LNCAP (cell line): Measurements from ENCODE around the gene NLGN3.

Source experiments
- TF ChIP-seq, protein P1 (sequence below): fragments of 450-650 bp; IDR thresholded peaks from 2 replicates; pipeline ENCODE4 v1.5.1; 2017; ENCODE audit warnings: mild to moderate bottlenecking

Gene NLGN3

DNA sequence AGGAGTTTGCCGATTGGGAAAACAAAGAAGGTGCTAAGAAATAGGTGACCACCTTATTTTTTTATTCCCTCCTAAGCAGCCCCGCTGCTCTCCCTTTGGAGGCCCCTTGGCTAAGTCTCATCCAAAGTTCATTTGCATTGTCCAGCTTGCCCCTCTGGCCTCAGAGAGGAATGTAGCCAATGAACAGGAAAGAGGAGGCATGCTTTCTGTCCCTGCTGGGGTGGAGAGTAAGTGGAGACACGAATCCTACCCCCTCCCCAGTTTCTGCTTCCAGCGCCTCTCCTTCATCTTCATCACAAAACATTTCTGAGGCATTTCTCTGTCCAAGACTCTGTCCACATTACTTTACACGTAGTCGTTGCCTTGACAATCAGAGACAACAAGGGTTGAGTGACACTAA, 38.7 kb downstream of the NLGN3 start:
- TF ChIP-seq, protein P1, sequence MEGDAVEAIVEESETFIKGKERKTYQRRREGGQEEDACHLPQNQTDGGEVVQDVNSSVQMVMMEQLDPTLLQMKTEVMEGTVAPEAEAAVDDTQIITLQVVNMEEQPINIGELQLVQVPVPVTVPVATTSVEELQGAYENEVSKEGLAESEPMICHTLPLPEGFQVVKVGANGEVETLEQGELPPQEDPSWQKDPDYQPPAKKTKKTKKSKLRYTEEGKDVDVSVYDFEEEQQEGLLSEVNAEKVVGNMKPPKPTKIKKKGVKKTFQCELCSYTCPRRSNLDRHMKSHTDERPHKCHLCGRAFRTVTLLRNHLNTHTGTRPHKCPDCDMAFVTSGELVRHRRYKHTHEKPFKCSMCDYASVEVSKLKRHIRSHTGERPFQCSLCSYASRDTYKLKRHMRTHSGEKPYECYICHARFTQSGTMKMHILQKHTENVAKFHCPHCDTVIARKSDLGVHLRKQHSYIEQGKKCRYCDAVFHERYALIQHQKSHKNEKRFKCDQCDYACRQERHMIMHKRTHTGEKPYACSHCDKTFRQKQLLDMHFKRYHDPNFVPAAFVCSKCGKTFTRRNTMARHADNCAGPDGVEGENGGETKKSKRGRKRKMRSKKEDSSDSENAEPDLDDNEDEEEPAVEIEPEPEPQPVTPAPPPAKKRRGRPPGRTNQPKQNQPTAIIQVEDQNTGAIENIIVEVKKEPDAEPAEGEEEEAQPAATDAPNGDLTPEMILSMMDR = no peak

DNA sequence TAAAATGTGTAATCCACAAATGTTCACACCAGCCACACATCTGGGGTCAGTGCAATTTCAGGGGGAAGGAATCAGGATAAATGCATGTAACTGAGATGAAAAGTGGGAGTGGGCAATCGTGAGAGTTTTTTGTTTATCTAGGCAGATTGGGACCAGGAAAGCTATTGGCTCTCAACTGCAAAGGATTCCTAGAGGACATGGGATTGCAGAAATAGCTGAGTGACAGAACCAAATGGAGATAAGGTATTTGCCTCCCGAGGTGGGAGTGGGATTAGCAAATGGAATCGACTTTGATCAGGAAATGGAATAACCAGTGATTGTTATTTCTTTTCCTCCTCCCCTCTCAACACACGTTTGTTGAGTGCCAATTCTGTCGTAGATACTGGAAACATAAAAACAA, 39.5 kb downstream of the NLGN3 start:
- TF ChIP-seq, protein P1 = no peak

DNA sequence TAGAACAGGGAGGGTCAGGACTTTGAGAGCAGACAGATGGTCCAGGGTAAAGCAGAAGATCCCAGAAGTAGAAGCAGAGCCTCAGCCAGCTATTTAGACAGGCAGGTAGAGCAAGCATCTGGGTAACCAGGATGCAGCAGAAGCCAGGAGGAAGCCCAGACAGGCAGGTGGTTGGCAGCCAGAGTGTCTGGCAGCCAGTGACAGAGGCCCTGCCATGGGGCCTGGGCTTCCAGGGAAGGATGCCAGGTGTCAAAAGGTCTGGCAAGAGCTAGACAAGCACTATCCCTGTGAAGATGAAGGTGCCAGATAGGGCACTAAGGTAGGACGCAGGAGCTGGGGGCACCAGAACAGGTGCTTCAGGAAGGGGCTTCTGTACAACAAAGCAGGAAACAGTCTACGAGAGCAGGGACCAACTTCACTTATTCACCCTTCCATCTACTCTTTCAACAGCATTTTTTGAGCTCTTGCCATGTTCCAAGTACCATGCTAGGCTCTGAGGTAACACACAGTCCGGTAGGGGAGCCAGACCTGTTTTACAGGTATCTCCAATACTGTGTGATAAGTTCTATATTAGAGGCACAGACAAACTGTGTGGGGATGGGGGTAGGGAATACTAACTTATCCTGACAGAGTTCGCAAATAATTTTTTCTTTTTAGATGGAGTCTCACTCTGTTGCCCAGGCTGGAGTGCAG, 40.3 kb downstream of the NLGN3 start:
- TF ChIP-seq, protein P1 = no peak

DNA sequence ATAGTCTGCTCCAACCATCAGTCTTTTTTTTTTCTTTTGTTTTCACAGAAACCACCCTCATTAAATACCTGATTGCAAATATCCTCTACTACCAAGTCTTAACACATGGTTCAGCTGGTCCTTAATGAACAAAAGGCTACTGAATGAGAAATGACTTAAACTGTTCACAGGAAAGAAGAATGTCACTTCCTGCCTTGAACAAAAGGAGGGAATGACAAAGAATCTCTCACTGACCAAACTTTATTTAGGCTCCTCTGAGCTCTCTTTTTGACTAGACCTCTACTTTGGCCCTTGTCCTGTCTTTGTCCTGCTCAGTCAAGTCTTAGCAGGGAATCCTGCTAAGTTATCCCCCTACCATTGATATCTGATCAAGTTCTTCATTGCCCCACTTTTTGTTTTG, 46.6 kb downstream of the NLGN3 start:
- TF ChIP-seq, protein P1 = no peak

DNA sequence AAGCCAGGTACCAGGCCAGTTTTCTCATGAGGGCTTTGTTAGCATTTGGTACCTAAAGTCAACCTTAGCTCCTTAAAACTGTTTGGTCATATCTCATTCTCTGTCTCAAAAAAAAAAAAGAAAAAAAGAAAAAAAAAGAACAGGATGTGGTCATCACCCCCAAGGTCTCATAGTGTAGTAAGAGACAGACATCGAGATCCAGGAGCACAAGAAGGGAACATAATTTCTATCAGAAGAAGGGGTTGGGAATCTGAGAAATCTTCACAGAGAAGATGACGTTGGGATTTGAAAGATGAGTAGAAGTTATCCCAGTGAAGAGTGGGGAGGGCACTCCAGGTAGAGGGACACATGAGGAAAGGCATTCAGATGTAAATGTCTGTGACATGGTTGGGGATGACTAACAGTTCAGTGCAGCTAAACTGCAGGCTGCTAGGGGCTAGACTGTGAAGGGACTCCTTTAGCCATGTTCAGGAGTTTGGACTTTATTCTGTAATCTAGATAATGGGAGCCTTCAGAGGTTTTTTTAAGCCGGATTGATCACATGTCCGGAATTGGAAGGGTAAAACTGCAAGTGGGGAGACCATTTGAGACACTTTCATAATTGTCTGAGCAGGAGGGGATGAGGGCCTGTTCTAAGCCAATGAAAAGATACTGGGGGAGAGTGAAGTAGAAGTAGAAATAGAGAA, 51.5 kb downstream of the NLGN3 start:
- TF ChIP-seq, protein P1 = no peak

DNA sequence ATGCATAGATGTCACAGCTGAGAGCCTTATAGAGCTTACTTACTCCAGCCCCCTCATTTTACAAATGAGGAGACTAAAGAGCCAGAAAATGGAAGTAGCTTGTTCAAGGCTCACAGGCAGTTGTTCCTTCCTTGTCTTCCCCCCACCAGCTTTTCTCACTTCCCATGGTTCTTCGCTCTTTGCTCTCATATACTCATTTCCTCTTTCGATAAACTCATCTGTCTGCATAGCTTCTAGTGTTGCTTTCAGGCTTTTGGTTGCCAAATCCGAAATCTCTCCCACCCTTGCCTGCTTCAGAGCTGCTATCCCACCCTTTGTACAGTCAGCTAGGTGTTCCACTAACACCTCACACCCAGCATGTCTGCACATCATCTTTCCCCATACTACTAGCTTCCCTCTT, 53.4 kb downstream of the NLGN3 start:
- TF ChIP-seq, protein P1 = no peak

DNA sequence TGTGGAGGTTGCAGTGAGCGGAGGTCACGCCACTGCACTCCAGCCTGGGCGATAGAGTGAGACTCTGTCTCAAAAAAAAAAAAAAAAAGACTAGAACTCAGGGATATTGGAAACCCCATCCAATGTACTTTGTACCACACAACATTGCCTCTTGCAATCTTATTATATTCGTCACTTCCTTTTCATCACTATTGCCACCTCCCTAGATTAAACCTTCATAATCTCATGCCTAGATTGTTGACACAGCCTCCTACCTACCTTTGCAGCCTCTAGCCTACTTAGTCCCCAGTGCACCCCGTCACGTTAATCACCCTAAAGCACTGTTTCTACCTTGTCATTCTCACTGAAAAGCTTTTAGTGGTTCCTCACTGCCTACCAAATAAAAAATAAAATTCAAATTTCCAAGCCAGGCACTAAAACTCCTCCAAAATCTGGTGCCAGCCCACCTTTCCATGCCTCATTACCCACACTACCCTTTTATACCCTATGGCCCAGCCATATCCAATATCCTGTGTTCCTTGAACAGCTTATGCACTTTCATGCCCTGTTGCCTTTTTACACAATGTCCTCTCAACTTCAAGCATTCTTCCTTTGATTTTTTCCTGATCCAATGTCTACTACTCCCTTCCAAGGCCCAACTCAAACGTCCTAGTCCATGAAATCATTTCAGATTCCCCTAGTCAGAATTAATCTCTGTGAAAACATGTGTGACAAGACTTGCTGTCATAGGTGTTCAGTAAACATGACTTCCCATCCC, 54.8 kb downstream of the NLGN3 start:
- TF ChIP-seq, protein P1 = no peak
